Thyroid gland (tissue), 4 donors: ENCODE results near the gene CACNA2D3. TPM values are rescaled to one million over a fixed set of nuclear protein-coding genes. Genes with fewer than 3 reads are reported as not detected.

Source experiments
- DNase-seq, 2 donors: peaks; one replicate each; pipeline ENCODE4 v3.0.0-alpha.2; 2019
- H3K27ac ChIP-seq, 3 donors: fragments of 200-600 bp; sonication (generic); 1 replicate in 2 of 3; 2 replicates in 1 of 3; pipeline ENCODE4 v1.5.1; 2016 to 2019; ENCODE audit warnings: mild to moderate bottlenecking in 1 of 3, moderate library complexity in 1 of 3
- H3K27me3 ChIP-seq: fragments of 200-600 bp; sonication (generic); one replicate; pipeline ENCODE4 v1.5.1; 2019
- H3K36me3 ChIP-seq, 2 donors: fragments of 200-600 bp; sonication (generic); one replicate each; pipeline ENCODE4 v1.5.1; 2016 to 2019
- H3K4me1 ChIP-seq, 2 donors: fragments of 200-600 bp; sonication (generic); one replicate each; pipeline ENCODE4 v1.5.1; 2017 to 2019
- H3K4me3 ChIP-seq, 3 donors: fragments of 200-600 bp; sonication (generic); replicated peaks in 1 of 3; 1 replicate in 2 of 3; 2 replicates in 1 of 3; pipeline ENCODE4 v1.5.1; 2016; ENCODE audit warnings: mild to moderate bottlenecking in 1 of 3
- H3K9me3 ChIP-seq: fragments of 200-600 bp; sonication (generic); one replicate; pipeline ENCODE4 v1.5.1; 2017
- POLR2A ChIP-seq, 2 donors: fragments of 450-650 bp; IDR thresholded peaks; one replicate each; pipeline ENCODE4 v1.6.1; 2017; ENCODE audit warnings: antibody characterized with exemption in 2 of 2, mild to moderate bottlenecking in 2 of 2, moderate library complexity in 1 of 2
- WGBS, 2 donors: methylation state at CpG; one replicate each; pipeline ENCODE4 v1.1.5; 2017; 5-methylcytosine and 5-hydroxymethylcytosine counted together
- intact Hi-C: fragments of 100-400 bp; cut with DNase I; formaldehyde crosslinking; loops from one replicate; pipeline ENCODE4 v1.15.1; 2023
- total RNA-seq, 4 donors: library from RNA; depleted of rRNA; stranded (reverse); fragments of >200 nt; gene quantifications; one replicate each; pipeline ENCODE4 v1.2.3, GENCODE V29; 2016
- TF ChIP-seq, protein P1 (sequence below), 6 experiments: fragments of 200-600 bp in 3 of 6; fragments of 450-650 bp in 3 of 6; sonication (generic) in 3 of 6; IDR thresholded peaks; one replicate each; pipeline ENCODE4 v1.5.1; 2016 to 2019; ENCODE audit warnings: antibody characterized with exemption in 6 of 6, mild to moderate bottlenecking in 2 of 6, inconsistent platforms in 1 of 6, moderate library complexity in 1 of 6

CACNA2D3 gene
- total RNA-seq, 4 donors from 2014 or later = 2.9 to 4.8 (median 4.5) TPM

DNA sequence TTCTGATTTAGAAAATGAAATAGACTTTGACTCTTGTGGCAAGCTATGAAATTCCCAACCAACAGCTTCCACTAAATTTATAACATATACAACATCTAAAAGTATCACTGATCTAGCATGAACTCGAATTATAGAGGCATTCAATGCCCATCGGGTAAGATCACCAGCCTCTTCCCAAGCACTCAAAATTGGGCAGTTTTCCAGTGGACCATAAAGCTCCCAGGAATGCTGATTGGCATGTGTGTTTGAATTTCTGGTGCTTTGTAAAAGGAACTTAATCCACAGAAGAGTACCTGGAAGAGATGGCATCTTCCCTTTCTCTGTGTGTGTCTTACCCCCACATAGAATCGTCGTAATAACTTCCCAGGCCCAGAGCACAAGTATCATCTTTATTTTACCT is 795.5 kb downstream of the CACNA2D3 start:
- no peak for DNase-seq
- no peaks in the 10 kb centered on the region for H3K36me3 ChIP-seq
- 62 to 78% methylated on average over 4 of the region's 4 CpGs for WGBS, 2 donors
- H3K27me3 ChIP-seq = no peaks in the 10 kb centered on the region
- TF ChIP-seq POLR2A (IDR thresholded peaks at IDR 0.05) = no peak
- TF ChIP-seq, protein P1, sequence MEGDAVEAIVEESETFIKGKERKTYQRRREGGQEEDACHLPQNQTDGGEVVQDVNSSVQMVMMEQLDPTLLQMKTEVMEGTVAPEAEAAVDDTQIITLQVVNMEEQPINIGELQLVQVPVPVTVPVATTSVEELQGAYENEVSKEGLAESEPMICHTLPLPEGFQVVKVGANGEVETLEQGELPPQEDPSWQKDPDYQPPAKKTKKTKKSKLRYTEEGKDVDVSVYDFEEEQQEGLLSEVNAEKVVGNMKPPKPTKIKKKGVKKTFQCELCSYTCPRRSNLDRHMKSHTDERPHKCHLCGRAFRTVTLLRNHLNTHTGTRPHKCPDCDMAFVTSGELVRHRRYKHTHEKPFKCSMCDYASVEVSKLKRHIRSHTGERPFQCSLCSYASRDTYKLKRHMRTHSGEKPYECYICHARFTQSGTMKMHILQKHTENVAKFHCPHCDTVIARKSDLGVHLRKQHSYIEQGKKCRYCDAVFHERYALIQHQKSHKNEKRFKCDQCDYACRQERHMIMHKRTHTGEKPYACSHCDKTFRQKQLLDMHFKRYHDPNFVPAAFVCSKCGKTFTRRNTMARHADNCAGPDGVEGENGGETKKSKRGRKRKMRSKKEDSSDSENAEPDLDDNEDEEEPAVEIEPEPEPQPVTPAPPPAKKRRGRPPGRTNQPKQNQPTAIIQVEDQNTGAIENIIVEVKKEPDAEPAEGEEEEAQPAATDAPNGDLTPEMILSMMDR (IDR thresholded peaks at IDR 0.05) = no peak
- H3K4me1 ChIP-seq = no peaks in the 10 kb centered on the region
- H3K27ac ChIP-seq = no peak overlapping the region
- H3K9me3 ChIP-seq = no peaks in the 10 kb centered on the region
- intact Hi-C loops = no loop called here
- H3K4me3 ChIP-seq = no peak overlapping the region

DNA sequence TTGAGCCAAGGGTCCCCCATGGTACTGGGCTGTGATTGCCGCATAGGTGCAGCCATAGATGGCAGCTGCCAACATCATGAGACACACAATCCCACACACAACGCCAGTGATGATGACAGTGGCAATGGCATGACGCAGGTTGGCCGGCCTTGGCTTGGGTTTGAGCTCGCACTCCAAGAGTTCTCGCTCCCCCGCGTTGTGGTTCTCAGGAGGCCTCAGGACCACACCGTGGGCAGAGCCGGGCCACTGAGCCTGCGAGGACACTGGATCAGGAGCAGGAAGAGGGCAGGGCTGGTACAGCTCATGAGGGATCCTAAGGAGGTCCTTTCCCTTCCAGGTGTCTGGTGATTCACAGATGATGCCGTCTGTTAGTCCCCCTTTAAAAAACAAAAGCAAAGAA is 796.2 kb downstream of the CACNA2D3 start:
- Histone ChIP-seq H3K4me1 (no peaks in the 10 kb centered on the region), H3K4me3 (no peak overlapping the region), H3K9me3 (no peaks in the 10 kb centered on the region), H3K27ac (no peak overlapping the region), H3K36me3 (no peaks in the 10 kb centered on the region), H3K27me3 (no peaks in the 10 kb centered on the region)
- intact Hi-C loops = no loop called here
- no peak for DNase-seq
- TF ChIP-seq POLR2A (IDR thresholded peaks at IDR 0.05) = no peak
- TF ChIP-seq, protein P1 (IDR thresholded peaks at IDR 0.05) = no peak
- WGBS, 2 donors = 96% methylated on average over 11 to 12 of the region's 12 CpGs

DNA sequence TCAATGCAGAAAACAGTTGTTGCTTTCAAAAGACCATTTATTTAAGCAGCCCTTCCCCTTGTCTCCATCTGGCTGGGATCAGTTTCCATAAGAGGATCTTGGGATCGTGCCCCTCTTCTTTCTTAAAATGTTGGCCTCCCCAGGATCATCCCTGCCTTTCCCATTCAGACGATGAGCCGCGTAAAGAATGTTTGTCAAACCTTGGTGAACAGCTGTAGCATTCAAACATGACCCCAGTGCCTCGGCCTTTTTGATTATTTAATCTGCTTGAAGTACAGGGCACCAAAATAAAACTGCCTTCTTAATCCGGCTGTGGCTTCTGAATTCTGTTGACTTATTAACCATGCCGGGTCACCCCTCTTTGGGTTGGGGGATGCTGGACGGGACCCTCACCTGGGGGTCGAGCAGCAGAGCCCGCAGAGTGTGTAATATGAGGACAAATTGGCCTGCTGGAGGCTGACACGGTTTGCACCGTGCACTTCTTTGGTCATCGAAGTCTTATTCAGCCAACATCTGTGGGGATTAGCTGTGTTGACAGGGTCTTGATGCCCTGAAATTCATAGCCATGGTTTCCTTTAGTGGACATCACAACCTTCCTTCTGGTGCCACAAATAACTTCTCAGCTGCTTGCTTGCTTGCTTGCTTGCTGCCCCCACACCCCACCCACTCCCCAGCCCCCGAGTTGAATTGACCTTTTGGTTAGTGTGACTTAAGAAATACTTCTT is 805.9 kb downstream of the CACNA2D3 start, which contains the start of gene LRTM1:
LRTM1 (minus strand) TSS at position 14 of the 725 bp plus-strand sequence. CDS start 148 bp downstream, outside the sequence.
- WGBS, 2 donors = 87 to 90% methylated on average over 14 of the region's 14 CpGs
- H3K9me3 ChIP-seq = no peaks in the 10 kb centered on the region
- H3K27me3 ChIP-seq = no peaks in the 10 kb centered on the region
- H3K4me3 ChIP-seq = no peak within 1 kb of the TSS
- no peak for DNase-seq
- TF ChIP-seq POLR2A (IDR thresholded peaks at IDR 0.05) = no peak
- TF ChIP-seq, protein P1 (IDR thresholded peaks at IDR 0.05) = no peak
- H3K36me3 ChIP-seq = no peaks in the 10 kb centered on the region
- H3K4me1 ChIP-seq = no peaks in the 10 kb centered on the region
- no peak within 1 kb of the TSS for H3K27ac ChIP-seq
- intact Hi-C loops = no loop called here

DNA sequence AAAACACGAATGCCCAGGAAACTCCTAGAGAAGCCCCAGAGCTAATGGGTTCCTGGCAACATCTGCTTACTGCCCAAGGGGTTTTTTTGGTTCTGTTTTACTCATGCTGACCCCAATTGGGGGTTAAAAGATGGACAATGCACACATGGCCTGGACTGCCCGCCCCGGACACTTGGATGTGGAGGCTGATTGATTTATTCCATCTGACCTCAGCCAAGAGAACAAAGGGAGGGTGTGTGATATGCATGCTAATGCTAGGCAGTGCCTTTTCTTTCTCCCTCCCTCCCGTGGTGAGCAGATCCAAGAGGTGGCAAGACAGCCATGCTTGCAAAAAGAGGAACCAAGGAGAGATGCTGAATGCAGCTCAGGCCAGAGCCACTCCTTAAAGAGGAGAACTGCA is 808.8 kb downstream of the CACNA2D3 start:
- intact Hi-C loops = no loop called here
- Histone ChIP-seq H3K4me1 (no peaks in the 10 kb centered on the region), H3K9me3 (no peaks in the 10 kb centered on the region), H3K27ac (no peak overlapping the region), H3K4me3 (no peak overlapping the region), H3K27me3 (no peaks in the 10 kb centered on the region), H3K36me3 (no peaks in the 10 kb centered on the region)
- 77 to 78% methylated on average over 4 of the region's 4 CpGs for WGBS, 2 donors
- TF ChIP-seq, protein P1 (IDR thresholded peaks at IDR 0.05) = no peak
- TF ChIP-seq POLR2A (IDR thresholded peaks at IDR 0.05) = no peak
- no peak for DNase-seq

DNA sequence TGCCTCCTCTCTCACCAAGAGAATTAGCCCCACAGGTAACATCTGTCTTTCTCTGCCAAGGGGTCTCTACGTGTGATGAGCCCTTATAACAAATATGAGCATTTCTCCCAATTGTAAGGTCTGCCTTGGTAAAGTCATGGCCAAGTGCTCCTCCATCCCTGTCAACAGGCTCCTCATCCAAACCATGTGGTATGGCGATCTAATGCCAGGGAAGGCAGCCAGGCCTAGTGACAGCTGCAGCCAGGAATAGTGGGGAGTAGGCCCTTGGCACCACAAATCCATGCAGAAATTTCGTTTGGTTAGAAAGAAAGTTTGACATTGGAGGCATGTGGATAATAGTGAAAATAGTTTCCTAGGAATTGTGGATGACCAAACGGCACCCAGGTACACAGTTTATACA is 810.3 kb downstream of the CACNA2D3 start:
- Histone ChIP-seq H3K36me3 (no peaks in the 10 kb centered on the region), H3K4me1 (no peaks in the 10 kb centered on the region), H3K4me3 (no peak overlapping the region), H3K9me3 (no peaks in the 10 kb centered on the region), H3K27me3 (no peaks in the 10 kb centered on the region), H3K27ac (no peak overlapping the region)
- no peak for TF ChIP-seq POLR2A (IDR thresholded peaks at IDR 0.05)
- TF ChIP-seq, protein P1 (IDR thresholded peaks at IDR 0.05) = no peak
- no peak for DNase-seq
- 70 to 76% methylated on average over 4 of the region's 4 CpGs for WGBS, 2 donors
- intact Hi-C loops = no loop called here
